Aorta (tissue), 5 donors: ENCODE results near the gene LPAR5. TPM values are rescaled to one million over a fixed set of nuclear protein-coding genes. Genes with fewer than 3 reads are reported as not detected.

Experiments
- ATAC-seq: fragments of 200-7000 bp; cut with Tn5 transposase; one replicate; pipeline ENCODE4 v1.9.1; 2022; ENCODE audit warnings: moderate library complexity; ENCODE audit not compliant: low FRiP score
- DNase-seq, 2 donors: peaks; one replicate each; pipeline ENCODE4 v3.0.0-alpha.2; 2020
- H3K27ac ChIP-seq, 2 donors: one replicate each; pipeline ENCODE4 v1.5.1; 2013; ENCODE audit warnings: low read length in 2 of 2, mild to moderate bottlenecking in 2 of 2, moderate library complexity in 2 of 2, control low read depth in 1 of 2, inconsistent platforms in 1 of 2, low read depth in 1 of 2
- H3K27me3 ChIP-seq, 2 donors: one replicate each; pipeline ENCODE4 v1.6.1; 2013; ENCODE audit warnings: control low read depth in 1 of 2, low read length in 1 of 2, mild to moderate bottlenecking in 1 of 2, moderate library complexity in 1 of 2; ENCODE audit not compliant: insufficient read depth in 2 of 2, control insufficient read depth in 1 of 2
- H3K36me3 ChIP-seq, 2 donors: one replicate each; pipeline ENCODE4 v1.6.1; 2013; ENCODE audit warnings: control low read depth in 1 of 2, low read length in 1 of 2, mild to moderate bottlenecking in 1 of 2; ENCODE audit not compliant: insufficient read depth in 2 of 2, control insufficient read depth in 1 of 2
- H3K4me1 ChIP-seq, 2 donors: one replicate each; pipeline ENCODE4 v1.6.1; 2013; ENCODE audit warnings: low read length in 2 of 2, control low read depth in 1 of 2, mild to moderate bottlenecking in 1 of 2, moderate library complexity in 1 of 2; ENCODE audit not compliant: insufficient read depth in 2 of 2, control insufficient read depth in 1 of 2
- H3K4me3 ChIP-seq, 2 donors: one replicate each; pipeline ENCODE4 v1.5.1; 2013; ENCODE audit warnings: low read length in 2 of 2, control low read depth in 1 of 2, mild to moderate bottlenecking in 1 of 2
- H3K9me3 ChIP-seq: one replicate; pipeline ENCODE4 v1.6.1; 2013; ENCODE audit warnings: mild to moderate bottlenecking, low read length; ENCODE audit not compliant: control insufficient read depth
- WGBS, 2 donors: extraction: QIAGEN DNeasy Blood & Tissue Kit; methylation state at CpG; one replicate each; pipeline ENCODE4 v1.1.7; 2013; 5-methylcytosine and 5-hydroxymethylcytosine counted together
- intact Hi-C, 2 donors: fragments of 100-400 bp; cut with DNase I; formaldehyde crosslinking; loops; one replicate each; pipeline versions ENCODE4 v1.14.2 to v1.15.0; 2022
- polyA plus RNA-seq, 2 donors: library from polyadenylated mRNA; stranded (reverse); fragments of 200-250 nt; gene quantifications; one replicate each; pipeline ENCODE4 v1.2.3, GENCODE V29; 2013
- total RNA-seq, 2 donors: library from RNA; stranded (reverse); fragmentation: NEBNext Ultra II Directional; extraction: Animal tissue kit (Norgen Biotek cat#: 25700); gene quantifications; one replicate each; pipeline ENCODE4 v1.2.1, GENCODE V29; 2021
- donor health status: healthy with polysubstance abuse.
- donor health status: Bipolar disorder and iron deficiency.
- donor health status: DM: no; HTN: no; CAD: no.
- donor health status: DM: no; HTN: no; CAD: no.
- donor health status: DM: yes; HTN: yes; CAD: no.

Gene LPAR5
- total and polyA plus RNA-seq, 4 donors: 0.51 to 3.7 (median 1.7) TPM

DNA sequence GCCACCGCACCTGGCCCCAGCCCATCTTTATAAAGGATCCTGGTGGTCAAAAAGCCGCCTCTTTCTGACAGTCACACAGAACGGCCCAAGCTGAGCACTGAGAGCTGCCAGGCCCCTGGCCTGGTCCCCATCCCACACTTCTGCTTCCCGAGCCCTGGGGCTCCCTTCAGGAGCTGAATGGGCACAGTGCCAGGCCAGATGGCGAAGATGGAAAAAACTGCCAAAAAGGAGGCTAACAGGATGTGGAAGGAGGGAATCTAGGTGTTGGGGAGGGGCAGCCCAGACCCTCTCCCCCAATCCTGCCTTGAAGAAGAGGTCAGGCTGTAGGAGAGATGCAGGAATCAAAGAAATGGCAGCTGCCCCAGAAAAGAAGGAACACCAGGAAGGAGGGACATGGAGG is 5.0 kb downstream of the LPAR5 start:
- H3K36me3 ChIP-seq: no peaks in the 10 kb centered on the region
- no peak for DNase-seq
- H3K27ac ChIP-seq: no peak overlapping the region
- H3K9me3 ChIP-seq: no peaks in the 10 kb centered on the region
- intact Hi-C loops: no loop called here
- 45 to 47% methylated on average over 5 of the region's 5 CpGs for WGBS, 2 donors
- H3K4me1 ChIP-seq: no peaks in the 10 kb centered on the region
- H3K27me3 ChIP-seq: no peaks in the 10 kb centered on the region
- no peak overlapping the region for H3K4me3 ChIP-seq
- no peak for ATAC-seq

DNA sequence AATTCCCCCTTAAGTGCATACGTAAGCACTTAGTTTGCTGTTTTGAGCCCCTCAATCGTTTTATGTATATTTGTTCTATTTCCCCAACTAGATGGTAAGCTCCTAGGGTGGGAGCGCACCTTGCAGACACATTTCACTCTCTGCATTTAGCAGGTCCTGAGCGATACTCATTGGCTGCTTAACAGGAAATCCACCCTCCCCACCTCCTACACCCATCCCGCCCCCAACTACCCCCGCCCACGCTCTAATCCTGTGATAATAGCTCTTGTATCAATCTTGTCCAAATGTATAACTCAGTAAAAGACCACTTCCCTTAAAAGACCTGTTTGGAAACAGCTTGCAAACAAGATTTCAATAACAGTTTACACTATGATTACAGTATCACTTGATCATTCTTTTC is 8.1 kb downstream of the LPAR5 start:
- WGBS, 2 donors: 52 to 59% methylated on average over 7 of the region's 7 CpGs
- Histone ChIP-seq H3K36me3 (no peaks in the 10 kb centered on the region), H3K4me3 (no peak overlapping the region), H3K4me1 (no peaks in the 10 kb centered on the region), H3K27me3 (no peaks in the 10 kb centered on the region), H3K27ac (no peak overlapping the region), H3K9me3 (no peaks in the 10 kb centered on the region)
- intact Hi-C loops: no loop called here
- DNase-seq (no peak), ATAC-seq (no peak)

DNA sequence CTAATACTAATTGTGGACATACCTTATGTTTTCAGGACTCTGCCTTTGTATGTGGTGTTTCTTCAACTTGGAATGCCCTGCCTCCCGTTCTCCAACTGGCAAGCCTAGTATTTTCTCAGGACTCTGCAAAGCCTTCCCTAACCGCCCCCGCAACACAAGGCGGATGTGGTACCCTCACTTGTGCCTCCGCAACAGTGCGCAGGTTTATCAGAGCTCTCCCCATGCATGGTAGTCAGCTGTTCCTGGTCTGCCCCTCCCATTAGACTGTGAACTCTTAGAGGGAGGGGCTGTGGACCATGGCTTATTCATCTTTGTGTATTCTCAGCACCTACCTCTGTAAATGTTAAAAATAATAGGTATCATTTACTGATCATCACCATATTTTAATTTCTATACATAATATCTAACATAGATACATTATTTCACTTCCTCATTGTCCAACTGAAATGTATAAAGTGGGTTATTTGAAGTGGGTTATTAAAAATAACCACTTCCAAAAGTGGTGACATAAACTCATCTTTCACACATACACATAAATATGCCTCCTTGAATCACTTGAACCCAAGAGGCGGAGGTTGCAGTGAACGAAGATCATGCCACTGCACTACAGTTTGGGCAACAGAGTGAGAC is 9.0 kb downstream of the LPAR5 start:
- H3K9me3 ChIP-seq: no peaks in the 10 kb centered on the region
- intact Hi-C loops: no loop called here
- DNase-seq (no peak), ATAC-seq (no peak)
- no peaks in the 10 kb centered on the region for H3K36me3 ChIP-seq
- H3K4me3 ChIP-seq: no peak overlapping the region
- H3K27ac ChIP-seq: no peak overlapping the region
- WGBS, 2 donors: 36 to 42% methylated on average over 8 of the region's 8 CpGs
- no peaks in the 10 kb centered on the region for H3K4me1 ChIP-seq
- H3K27me3 ChIP-seq: no peaks in the 10 kb centered on the region

DNA sequence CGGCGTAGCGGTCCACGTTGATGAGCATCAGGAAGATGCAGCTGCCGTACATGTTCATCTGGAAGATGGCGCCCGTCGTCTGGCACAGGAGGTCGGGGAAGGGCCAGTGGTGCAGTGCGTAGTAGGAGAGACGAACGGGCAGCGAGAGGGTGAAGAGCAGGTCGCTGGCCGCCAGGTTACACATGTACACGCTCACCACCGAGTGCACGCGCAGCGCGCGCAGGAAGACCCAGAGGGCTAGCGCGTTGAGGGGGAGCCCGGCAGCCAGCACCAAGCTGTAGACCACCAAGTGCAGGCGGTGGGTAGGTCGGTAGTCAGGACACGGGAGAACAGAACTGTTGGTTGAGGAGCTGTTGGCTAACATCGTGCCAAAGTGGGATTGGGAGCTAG is 14.9 kb downstream of the LPAR5 start:
- DNase-seq: no peak
- ATAC-seq: no peak

DNA sequence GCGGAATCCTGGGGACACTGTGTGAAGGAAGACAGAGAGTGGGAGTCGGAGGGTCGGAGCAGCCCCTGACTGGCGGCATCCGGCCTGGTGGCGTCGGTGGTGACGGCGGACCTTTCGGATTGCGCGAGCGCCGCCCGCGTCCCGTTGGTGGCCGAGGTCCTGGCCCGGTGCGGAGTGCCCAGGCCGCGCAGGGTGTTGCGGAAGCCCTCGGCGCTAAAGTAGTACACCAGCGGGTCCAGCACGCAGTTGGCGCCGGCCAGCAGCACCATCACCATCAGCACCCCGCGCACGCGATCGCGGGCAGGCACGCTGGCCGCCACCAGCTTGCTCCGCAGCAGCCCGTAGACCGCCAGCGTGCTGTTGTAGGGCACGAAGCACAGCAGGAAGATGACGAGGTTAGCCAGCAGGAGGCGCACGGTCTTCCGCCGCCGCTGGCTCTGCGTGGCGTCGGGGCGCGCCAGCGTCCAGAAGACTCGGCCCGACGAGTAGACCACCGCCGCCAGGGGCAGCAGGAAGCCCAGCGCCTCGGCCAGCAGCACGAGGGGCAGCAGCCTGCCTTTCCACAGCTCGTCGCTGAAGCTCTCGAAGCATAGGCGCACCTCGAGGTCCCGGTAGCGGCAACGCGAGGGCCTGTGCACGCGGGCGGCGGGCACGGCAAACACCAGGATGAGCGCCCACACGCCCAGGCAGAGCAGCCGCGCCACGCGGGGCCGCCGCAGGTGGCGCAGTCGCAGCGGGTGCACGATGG is 15.4 kb downstream of the LPAR5 start:
- intact Hi-C loops: no loop called here
- Histone ChIP-seq H3K4me3 (no peak overlapping the region), H3K36me3 (no peaks in the 10 kb centered on the region), H3K4me1 (no peaks in the 10 kb centered on the region), H3K27ac (no peak overlapping the region), H3K27me3 (no peaks in the 10 kb centered on the region), H3K9me3 (no peaks in the 10 kb centered on the region)
- DNase-seq (peak; percentile 72 to 86), ATAC-seq (peak; percentile 67)
- 17 to 23% methylated on average over 87 to 88 of the region's 88 CpGs for WGBS, 2 donors

More for the DNA sequence above, 14.9 kb downstream of the LPAR5 start:
- intact Hi-C loops: no loop called here
- Histone ChIP-seq H3K27ac (no peak overlapping the region), H3K27me3 (no peaks in the 10 kb centered on the region), H3K4me1 (no peaks in the 10 kb centered on the region), H3K36me3 (no peaks in the 10 kb centered on the region), H3K9me3 (no peaks in the 10 kb centered on the region), H3K4me3 (no peak overlapping the region)
- WGBS, 2 donors: 68 to 80% methylated on average over 29 of the region's 29 CpGs

DNA sequence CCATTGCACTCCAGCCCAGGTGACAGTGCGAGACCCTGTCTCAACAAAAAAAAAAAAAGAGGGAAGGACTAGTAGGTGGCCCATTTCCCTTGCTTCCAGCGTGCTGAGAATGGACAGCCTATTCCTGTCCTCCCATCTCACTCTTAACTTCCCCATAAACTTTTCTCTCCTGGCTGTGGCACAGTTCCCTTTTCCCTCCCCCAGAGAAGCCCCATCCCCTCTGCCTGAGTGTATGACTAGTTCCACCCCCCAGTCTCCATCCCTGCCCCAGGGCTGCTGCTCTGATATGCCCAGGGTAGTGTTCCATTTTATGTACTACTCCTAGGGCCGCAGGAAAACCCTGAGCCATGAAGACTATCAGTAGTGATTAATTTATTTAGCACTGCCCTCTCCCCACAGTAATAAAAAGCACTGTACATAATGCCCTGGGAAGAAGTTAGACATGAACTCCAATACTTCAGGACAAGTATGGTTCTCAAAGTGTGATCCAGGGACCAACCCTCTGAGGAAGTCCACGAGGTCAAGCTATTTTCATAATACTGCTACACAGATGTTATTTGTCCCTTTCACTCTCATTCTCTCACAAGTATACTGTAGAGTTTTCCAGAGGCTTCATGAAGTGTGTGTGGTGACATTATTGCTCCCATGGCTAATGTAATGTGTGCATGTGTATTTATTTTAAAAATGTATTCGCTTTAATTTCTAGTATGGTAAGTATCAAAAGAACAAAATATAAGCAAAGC is 17.1 kb downstream of the LPAR5 start:
- Histone ChIP-seq H3K27ac (no peak overlapping the region), H3K4me3 (no peak overlapping the region), H3K4me1 (no peaks in the 10 kb centered on the region), H3K9me3 (no peaks in the 10 kb centered on the region), H3K36me3 (no peaks in the 10 kb centered on the region), H3K27me3 (no peaks in the 10 kb centered on the region)
- WGBS, 2 donors: 83 to 88% methylated on average over 5 of the region's 5 CpGs
- no peak for DNase-seq
- intact Hi-C loops: loop anchor here (5.0 to 10.0 kb wide), 5 partner anchors 44 to 209 kb away; partner anchors contain the start of genes P3H3 (in 2 of the 2), GPR162 (in 1 of the 2), ING4 (in 1 of the 2) and LAG3 (in 1 of the 2)
- ATAC-seq: no peak

DNA sequence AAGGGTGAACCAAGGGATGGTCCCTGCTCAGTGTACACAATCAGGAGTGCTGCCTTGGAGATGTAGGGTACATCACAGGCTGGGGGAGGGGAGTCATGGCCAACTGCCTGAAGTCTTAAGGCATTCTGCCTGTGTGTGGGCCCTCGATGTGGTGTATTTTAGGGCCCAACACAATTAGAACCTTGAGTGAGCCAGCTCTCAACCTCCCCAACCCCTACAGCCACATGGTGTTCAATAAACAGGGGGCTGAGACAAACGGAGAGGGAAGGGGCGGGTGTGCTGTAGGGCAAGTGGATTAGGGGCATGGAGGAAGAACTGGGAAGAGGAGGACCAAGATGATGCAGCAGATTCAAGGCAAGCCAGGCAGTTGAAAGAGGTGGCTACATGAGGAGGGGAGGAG is 20.0 kb downstream of the LPAR5 start:
- intact Hi-C loops: loop anchor here (5.0 to 10.0 kb wide), 5 partner anchors 46 to 211 kb away; partner anchors contain the start of genes P3H3 (in 2 of the 2), GPR162 (in 1 of the 2), ING4 (in 1 of the 2) and LAG3 (in 1 of the 2)
- H3K4me1 ChIP-seq: peaks cover 2 to 3% of the 10 kb centered on the region in 2 donors
- 49 to 50% methylated on average over 3 of the region's 3 CpGs for WGBS, 2 donors

DNA sequence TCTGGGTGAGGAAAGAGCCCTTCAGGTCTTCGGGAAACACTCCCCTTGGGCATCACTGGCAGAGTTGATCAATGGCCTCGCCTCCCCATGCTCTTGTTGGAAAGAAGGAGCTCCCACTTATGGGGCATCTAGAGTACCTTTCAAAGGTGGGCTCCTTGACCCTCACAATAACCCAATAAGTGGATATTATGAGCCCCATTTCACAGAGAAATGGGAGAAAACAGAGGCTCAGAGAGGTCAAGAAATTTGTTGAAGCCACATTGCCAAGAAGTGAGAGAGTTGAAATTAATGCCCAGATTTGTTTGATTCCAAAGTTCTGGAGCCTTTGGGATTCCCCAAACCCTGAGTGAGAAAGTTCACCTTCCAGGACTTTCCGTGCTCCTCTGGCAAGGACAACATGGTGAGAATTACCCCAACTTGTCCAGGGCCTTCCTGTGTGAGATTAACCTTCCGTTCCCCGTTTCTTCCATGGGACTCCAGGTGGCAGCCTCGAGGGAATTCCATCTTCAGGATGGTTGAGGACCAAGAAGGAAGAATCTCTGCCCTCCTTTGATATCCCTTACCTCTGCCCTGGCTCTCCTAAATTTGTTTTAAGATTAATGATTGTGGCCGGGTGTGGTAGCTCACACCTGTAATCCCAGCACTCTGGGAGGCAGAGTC is 21.1 kb downstream of the LPAR5 start:
- ATAC-seq (no peak), DNase-seq (no peak)
- peak overlapping the region in 1 of 2 donors; percentile 89 for H3K27ac ChIP-seq

More for the DNA sequence above, 20.0 kb downstream of the LPAR5 start:
- Histone ChIP-seq H3K9me3 (no peaks in the 10 kb centered on the region), H3K4me3 (no peak overlapping the region), H3K27ac (peak overlapping the region in 1 of 2 donors; percentile 14), H3K36me3 (no peaks in the 10 kb centered on the region), H3K27me3 (no peaks in the 10 kb centered on the region)
- ATAC-seq (no peak), DNase-seq (no peak)

More for the DNA sequence above, 21.1 kb downstream of the LPAR5 start:
- H3K4me3 ChIP-seq: no peak overlapping the region
- intact Hi-C loops: loop anchor here (5.0 to 10.0 kb wide), 5 partner anchors 48 to 213 kb away; partner anchors contain the start of genes P3H3 (in 2 of the 2), GPR162 (in 1 of the 2), ING4 (in 1 of the 2) and LAG3 (in 1 of the 2)
- no peaks in the 10 kb centered on the region for H3K27me3 ChIP-seq
- no peaks in the 10 kb centered on the region for H3K9me3 ChIP-seq
- no peaks in the 10 kb centered on the region for H3K36me3 ChIP-seq
- WGBS, 2 donors: 51 to 63% methylated on average over 7 of the region's 7 CpGs
- H3K4me1 ChIP-seq: peaks cover 2 to 3% of the 10 kb centered on the region in 2 donors
